Stimulated activated CD8-positive, alpha-beta memory T cell treated with anti-CD3 and anti-CD28 coated beads, Interleukin-12 subunit alpha, Interleukin-12 subunit beta, amount 100 ng/mL, for 1 hour (primary cell): ENCODE data around the gene TRAF7.

ENCODE experiments used
- DNase-seq: peaks from one replicate; pipeline ENCODE4 v3.0.0-alpha.2; 2020; ENCODE audit warnings: low read depth

Gene TRAF7

GRCh38 chr16:2223221-2223941, 67.8 kb downstream of the TRAF7 start, which contains the start of gene E4F1:
TSS of gene E4F1 (plus strand) at chr16:2223591. CDS start at chr16:2223614, 23 bp downstream.
- DNase-seq: peak; percentile 97

- DNase-seq: peak; percentile 5
Observed at GRCh38 chr16:2223942-2224486, 68.4 kb downstream of the TRAF7 start.

GRCh38 chr16:2226245-2226793, 70.7 kb downstream of the TRAF7 start:
- DNase-seq: no peak

- DNase-seq: no peak
Observed at GRCh38 chr16:2226918-2227317, 71.3 kb downstream of the TRAF7 start.
